ENCODE measurements around the gene NFASC.

Gene NFASC

DNA sequence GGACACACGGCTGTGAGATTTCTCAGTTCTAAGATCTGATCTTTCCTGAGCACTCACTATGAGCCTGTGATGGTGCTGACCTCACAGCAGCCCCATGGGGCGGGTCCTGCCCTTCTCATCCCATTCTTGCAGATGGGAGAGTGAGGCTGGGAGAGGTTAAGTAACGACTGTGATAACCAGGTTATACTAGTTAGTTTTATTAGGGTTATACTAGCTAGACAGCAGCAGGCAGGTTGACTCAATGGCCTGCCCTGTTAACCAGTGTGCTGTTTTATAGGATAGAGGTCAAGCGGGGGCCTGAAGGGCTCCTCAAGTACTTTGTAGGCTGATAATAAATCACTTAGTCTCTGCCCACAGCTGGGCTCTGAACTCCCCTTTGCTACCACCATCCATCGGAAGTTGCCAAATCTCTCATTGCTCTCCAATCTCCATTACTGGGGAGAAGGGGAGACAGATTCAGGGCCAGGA is 177.1 kb downstream of the NFASC start:
- DNase-seq (ENCODE audit: low spot score), result no peak
- Histone ChIP-seq H3K4me3 (no peak overlapping the region), H3K27ac (no peak overlapping the region)
- TF ChIP-seq, protein P1, sequence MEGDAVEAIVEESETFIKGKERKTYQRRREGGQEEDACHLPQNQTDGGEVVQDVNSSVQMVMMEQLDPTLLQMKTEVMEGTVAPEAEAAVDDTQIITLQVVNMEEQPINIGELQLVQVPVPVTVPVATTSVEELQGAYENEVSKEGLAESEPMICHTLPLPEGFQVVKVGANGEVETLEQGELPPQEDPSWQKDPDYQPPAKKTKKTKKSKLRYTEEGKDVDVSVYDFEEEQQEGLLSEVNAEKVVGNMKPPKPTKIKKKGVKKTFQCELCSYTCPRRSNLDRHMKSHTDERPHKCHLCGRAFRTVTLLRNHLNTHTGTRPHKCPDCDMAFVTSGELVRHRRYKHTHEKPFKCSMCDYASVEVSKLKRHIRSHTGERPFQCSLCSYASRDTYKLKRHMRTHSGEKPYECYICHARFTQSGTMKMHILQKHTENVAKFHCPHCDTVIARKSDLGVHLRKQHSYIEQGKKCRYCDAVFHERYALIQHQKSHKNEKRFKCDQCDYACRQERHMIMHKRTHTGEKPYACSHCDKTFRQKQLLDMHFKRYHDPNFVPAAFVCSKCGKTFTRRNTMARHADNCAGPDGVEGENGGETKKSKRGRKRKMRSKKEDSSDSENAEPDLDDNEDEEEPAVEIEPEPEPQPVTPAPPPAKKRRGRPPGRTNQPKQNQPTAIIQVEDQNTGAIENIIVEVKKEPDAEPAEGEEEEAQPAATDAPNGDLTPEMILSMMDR (IDR thresholded peaks at IDR 0.05), result no peak

DNA sequence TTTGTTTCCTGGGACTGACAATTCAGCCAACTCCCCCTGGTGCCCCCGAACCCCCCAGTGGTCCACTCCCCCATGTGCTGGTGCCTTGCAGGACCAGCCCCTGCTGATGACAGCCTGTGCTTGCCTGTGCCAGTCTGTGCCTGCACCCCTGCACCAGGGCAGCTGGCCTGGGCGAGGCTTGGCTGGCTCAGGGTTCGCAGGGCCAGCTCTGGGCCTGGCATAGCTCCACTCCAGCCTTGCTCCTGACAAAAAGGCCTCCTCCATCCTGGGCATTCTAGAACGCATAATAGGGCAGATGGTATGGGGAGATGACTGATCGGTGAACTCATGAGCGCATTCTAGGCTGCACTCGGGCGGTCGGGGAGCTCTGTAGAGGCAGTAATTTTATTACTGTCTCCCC is 177.7 kb downstream of the NFASC start:
- Histone ChIP-seq H3K4me3 (no peak overlapping the region), H3K27ac (no peak overlapping the region)
- DNase-seq (ENCODE audit: low spot score), result no peak
- TF ChIP-seq, protein P1 (IDR thresholded peaks at IDR 0.05), result no peak

DNA sequence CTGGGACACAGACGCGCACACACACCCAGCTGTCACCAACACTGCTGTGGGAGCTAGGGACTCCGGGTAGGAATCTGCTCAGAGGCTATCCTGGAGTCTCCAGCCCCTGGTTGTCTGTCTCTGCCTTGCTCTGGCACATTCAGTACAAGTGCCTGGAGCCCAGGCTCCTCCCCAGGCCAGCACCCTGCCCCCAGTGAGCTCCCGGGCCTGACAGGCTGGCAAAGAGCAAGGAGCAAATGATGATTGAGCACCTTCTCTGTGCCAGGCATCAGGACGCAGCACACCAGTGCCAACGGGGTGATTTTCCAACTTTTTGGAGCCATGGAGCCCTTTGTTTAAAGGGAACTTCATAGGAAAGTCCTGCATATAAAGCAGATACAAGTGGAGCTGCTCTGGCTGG is 178.8 kb downstream of the NFASC start:
- no peak for DNase-seq (ENCODE audit: low spot score)
- H3K4me3 ChIP-seq, result no peak overlapping the region
- H3K27ac ChIP-seq, result no peak overlapping the region
- TF ChIP-seq, protein P1 (IDR thresholded peaks at IDR 0.05), result no peak

DNA sequence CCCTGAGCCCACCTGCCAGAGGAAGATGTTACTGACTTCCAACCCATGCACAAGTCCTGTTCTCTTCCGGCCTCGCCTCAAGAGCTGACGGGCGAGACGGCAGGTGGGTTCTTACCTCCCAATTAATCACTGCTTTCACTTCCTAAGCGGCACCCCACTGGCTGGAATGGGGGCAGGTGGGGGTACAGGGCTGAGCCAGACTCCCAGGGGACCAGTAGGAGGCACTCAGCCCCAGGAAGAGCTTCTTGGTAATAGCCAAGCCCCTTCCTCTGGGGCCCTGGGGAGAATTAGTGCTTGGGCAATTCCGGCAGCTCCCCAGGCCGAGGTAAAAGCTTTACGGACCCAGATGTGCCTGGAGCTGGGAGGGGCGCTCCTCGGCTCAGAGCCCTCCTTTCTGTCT is 182.0 kb downstream of the NFASC start:
- TF ChIP-seq, protein P1 (IDR thresholded peaks at IDR 0.05), result no peak
- H3K4me3 ChIP-seq, result no peak overlapping the region
- no peak for DNase-seq (ENCODE audit: low spot score)
- no peak overlapping the region for H3K27ac ChIP-seq

DNA sequence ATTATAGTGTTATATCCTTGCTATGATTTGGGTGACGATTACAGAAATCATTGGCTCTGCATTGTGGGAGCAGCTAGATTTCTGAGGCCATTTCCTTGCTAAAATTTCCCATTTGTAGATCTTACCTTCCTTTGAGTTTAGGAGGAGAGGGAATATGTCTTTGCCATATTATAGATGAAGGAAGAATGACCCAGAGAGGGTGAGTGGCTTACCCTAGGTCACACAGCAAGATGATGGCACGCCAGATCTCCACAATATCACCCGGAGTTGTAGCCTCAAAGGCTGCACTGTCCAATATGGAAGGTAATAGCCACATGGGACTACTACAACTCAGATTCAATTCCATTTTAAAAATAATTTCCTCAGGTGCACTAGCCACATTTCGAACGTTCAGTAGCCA is 182.6 kb downstream of the NFASC start:
- Histone ChIP-seq H3K4me3 (no peak overlapping the region), H3K27ac (no peak overlapping the region)
- no peak for DNase-seq (ENCODE audit: low spot score)
- TF ChIP-seq, protein P1 (IDR thresholded peaks at IDR 0.05), result no peak

DNA sequence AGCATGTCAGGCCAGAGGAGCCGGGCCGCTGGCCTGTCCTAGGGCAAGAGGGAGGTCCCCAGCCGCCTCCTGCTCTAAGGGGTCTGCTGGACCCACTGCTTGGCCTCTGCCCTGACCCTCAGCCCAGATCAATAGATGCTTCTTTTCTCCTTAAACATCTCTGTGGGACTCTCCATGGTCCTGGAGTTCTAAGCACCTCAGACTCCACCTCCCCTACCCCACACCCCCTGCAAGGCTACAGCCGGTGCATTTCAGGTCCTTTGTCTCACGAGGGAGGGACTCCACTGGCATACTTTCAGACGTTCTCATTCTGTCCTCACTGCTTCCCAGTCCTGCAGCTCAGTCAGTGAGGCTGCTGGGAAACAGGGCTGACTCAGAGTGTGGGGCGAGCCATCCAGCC is 183.4 kb downstream of the NFASC start:
- TF ChIP-seq, protein P1 (IDR thresholded peaks at IDR 0.05), result no peak
- Histone ChIP-seq H3K27ac (no peak overlapping the region), H3K4me3 (no peak overlapping the region)
- DNase-seq (ENCODE audit: low spot score), result no peak

DNA sequence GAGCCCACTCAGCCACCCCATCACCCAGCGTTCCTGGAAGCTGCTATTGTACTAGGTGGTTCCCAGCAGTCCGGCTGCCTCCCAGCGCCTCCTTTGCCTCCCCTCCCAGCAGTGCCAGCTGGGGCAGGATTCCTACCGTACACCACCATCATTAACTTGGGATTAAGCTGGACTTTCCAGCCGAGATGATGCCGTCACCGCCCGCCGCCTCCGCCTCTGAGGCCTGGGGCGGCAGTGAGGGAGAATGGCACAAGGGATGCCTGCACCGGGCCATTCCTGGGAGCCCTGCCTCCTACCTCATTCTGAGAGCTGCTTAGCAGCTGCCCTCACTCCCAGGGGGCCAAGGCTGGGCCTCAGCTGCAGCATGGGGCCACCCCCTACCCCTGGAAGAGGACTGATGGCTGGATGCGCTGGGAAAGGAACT is 185.5 kb downstream of the NFASC start:
- Histone ChIP-seq H3K4me3 (no peak overlapping the region), H3K27ac (no peak overlapping the region)
- TF ChIP-seq, protein P1 (IDR thresholded peaks at IDR 0.05), result no peak
- no peak for DNase-seq (ENCODE audit: low spot score)

Data from coronary artery (tissue), 2 donors.